Choroid plexus epithelial cell (primary cell): ENCODE results near the gene RASGRP1.

Experiments
- DNase-seq: peaks from one replicate; pipeline ENCODE4 v3.0.0-alpha.2; 2010; ENCODE audit warnings: low read depth
- H3K4me3 ChIP-seq: 2 replicates; pipeline ENCODE4 v1.5.1; 2011; ENCODE audit warnings: low read depth, mild to moderate bottlenecking, control low read depth, low read length, moderate library complexity
- TF ChIP-seq, protein P1 (sequence below): conservative IDR thresholded peaks from 2 replicates; pipeline ENCODE4 v1.5.1; 2011; ENCODE audit warnings: low read depth, mild to moderate bottlenecking, control low read depth, inconsistent platforms, low read length, moderate library complexity

Gene RASGRP1

DNA sequence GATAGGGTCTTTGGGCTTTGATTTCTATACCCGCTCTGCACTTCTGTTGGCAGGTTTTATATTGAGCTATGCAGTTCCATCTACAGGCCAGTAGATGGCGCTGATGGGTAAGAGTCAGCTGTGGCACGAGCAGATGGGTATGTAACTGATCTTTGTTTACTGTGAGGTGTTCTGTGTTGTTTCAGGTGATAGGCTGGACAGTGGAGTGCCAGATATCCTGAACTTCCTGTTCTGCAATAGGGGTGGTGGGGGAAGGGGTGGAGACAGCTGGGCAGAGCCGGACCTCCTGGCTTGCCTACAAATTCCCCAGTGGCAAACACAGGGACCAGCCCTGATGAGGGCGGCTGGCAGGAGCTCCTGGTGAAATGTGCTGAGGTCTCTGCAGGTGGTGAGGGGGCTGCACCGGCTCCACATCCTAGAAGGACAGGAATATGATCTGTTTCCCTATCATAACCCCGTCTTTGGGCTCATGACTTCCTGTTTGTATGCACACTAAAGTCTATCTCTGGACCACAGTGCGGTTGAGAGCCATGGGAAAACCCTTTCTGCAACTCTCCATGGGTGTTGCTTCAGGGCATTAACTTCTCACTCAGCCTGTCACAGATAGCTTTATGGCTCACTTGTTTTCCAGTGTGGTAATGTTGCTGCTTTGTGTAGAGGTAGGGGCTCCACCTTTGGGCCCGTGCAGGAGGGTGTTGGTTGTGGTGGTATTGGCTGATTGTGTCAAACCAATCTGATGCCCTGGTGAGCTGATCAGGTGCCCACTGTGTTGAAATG, 124.1 kb downstream of the RASGRP1 start:
- H3K4me3 ChIP-seq: no peak overlapping the region
- TF ChIP-seq, protein P1, sequence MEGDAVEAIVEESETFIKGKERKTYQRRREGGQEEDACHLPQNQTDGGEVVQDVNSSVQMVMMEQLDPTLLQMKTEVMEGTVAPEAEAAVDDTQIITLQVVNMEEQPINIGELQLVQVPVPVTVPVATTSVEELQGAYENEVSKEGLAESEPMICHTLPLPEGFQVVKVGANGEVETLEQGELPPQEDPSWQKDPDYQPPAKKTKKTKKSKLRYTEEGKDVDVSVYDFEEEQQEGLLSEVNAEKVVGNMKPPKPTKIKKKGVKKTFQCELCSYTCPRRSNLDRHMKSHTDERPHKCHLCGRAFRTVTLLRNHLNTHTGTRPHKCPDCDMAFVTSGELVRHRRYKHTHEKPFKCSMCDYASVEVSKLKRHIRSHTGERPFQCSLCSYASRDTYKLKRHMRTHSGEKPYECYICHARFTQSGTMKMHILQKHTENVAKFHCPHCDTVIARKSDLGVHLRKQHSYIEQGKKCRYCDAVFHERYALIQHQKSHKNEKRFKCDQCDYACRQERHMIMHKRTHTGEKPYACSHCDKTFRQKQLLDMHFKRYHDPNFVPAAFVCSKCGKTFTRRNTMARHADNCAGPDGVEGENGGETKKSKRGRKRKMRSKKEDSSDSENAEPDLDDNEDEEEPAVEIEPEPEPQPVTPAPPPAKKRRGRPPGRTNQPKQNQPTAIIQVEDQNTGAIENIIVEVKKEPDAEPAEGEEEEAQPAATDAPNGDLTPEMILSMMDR: peak; percentile 93
- DNase-seq: peak; percentile 79
